HEK293 (cell line): ENCODE results near the gene CIC.

Experiments used
- CTCF ChIA-PET: fragments of 350-600 bp; formaldehyde crosslinking; extraction: SDS; loops from one replicate; lab custom pipeline; 2021; ENCODE audit warnings: antibody characterized with exemption; lab: Yijun Ruan, JAX
- POLR2A ChIA-PET: fragments of 300-600 bp; formaldehyde crosslinking; extraction: SDS; loops from one replicate; lab custom pipeline; 2020; ENCODE audit warnings: antibody characterized with exemption, inconsistent platforms; lab: Yijun Ruan, JAX
- H3K27ac ChIP-seq: fragments of 200-500 bp; sonication (Bioruptor generic); 2 replicates; pipeline ENCODE4 v1.5.1; 2014; ENCODE audit warnings: low read depth, low read length, control low read depth, inconsistent platforms; ENCODE audit errors: extremely low read depth
- H3K36me3 ChIP-seq, 2 experiments: fragments of 200-500 bp in 1 of 2; sonication (Bioruptor generic) in 1 of 2; 1 replicate in 1 of 2; 2 replicates in 1 of 2; pipeline ENCODE4 v1.5.1; 2014 to 2017; ENCODE audit warnings: inconsistent platforms in 2 of 2, low read length in 2 of 2; ENCODE audit not compliant: control insufficient read depth in 2 of 2, insufficient read depth in 1 of 2
- H3K4me1 ChIP-seq: fragments of 200-500 bp; sonication (Bioruptor generic); 2 replicates; pipeline ENCODE4 v1.5.1; 2014; ENCODE audit warnings: mild to moderate bottlenecking, low read length, inconsistent platforms; ENCODE audit not compliant: control insufficient read depth, insufficient read depth
- H3K4me3 ChIP-seq: 2 replicates; pipeline ENCODE4 v1.5.1; 2011; ENCODE audit warnings: low read depth, mild to moderate bottlenecking, control low read depth, low read length, moderate library complexity
- H3K9me3 ChIP-seq: fragments of 200-500 bp; sonication (Bioruptor generic); 2 replicates; pipeline ENCODE4 v1.5.1; 2014; ENCODE audit warnings: low read depth, low read length, inconsistent platforms; ENCODE audit not compliant: control insufficient read depth, insufficient read depth
- BCL11B ChIP-seq: fragments of 450-650 bp; formaldehyde crosslinking; IDR thresholded peaks from 2 replicates; pipeline ENCODE4 v1.5.1; 2016; ENCODE audit warnings: low read depth, missing biosample characterization, missing genetic modification characterization
- CTCF ChIP-seq: fragments of 450-650 bp; formaldehyde crosslinking; IDR thresholded peaks from 2 replicates; pipeline ENCODE4 v1.5.1; 2016; ENCODE audit warnings: missing biosample characterization, missing genetic modification characterization
- HIC1 ChIP-seq: fragments of 450-650 bp; formaldehyde crosslinking; IDR thresholded peaks from 2 replicates; pipeline ENCODE4 v1.5.1; 2016; ENCODE audit warnings: missing biosample characterization, missing genetic modification characterization
- PBX3 ChIP-seq: sonication (generic); formaldehyde crosslinking; IDR thresholded peaks from 2 replicates; pipeline ENCODE4 v1.8.1; 2022; ENCODE audit warnings: mild to moderate bottlenecking, moderate library complexity, missing genetic modification reagents
- PRDM1 ChIP-seq: fragments of 450-650 bp; formaldehyde crosslinking; IDR thresholded peaks from 2 replicates; pipeline ENCODE4; 2016; ENCODE audit warnings: missing biosample characterization, missing genetic modification characterization
- SCRT1 ChIP-seq: fragments of 450-650 bp; formaldehyde crosslinking; IDR thresholded peaks from 2 replicates; pipeline ENCODE4 v1.5.1; 2016; ENCODE audit warnings: missing biosample characterization, missing genetic modification characterization, borderline replicate concordance
- YY2 ChIP-seq: fragments of 450-650 bp; formaldehyde crosslinking; IDR thresholded peaks from 2 replicates; pipeline ENCODE4 v1.5.1; 2016; ENCODE audit warnings: missing biosample characterization, missing genetic modification characterization
- ZBTB48 ChIP-seq: fragments of 450-650 bp; formaldehyde crosslinking; IDR thresholded peaks from 2 replicates; pipeline ENCODE4 v1.5.1; 2016; ENCODE audit warnings: missing biosample characterization, missing genetic modification characterization
- ZEB2 ChIP-seq: fragments of 450-650 bp; formaldehyde crosslinking; IDR thresholded peaks from 2 replicates; pipeline ENCODE4 v1.5.1; 2016; ENCODE audit warnings: missing biosample characterization, missing genetic modification characterization
- ZNF148 ChIP-seq: fragments of 450-650 bp; formaldehyde crosslinking; IDR thresholded peaks from 2 replicates; pipeline ENCODE4 v1.5.0; 2017; ENCODE audit warnings: missing biosample characterization, missing genetic modification characterization, borderline replicate concordance
- ZNF211 ChIP-seq: fragments of 450-650 bp; formaldehyde crosslinking; IDR thresholded peaks from 2 replicates; pipeline ENCODE4 v1.5.1; 2016; ENCODE audit warnings: low read depth, missing biosample characterization, missing genetic modification characterization
- ZNF24 ChIP-seq: fragments of 450-650 bp; formaldehyde crosslinking; IDR thresholded peaks from 2 replicates; pipeline ENCODE4 v1.5.1; 2016; ENCODE audit warnings: missing biosample characterization, missing genetic modification characterization
- ZNF248 ChIP-seq: fragments of 450-650 bp; formaldehyde crosslinking; IDR thresholded peaks from 2 replicates; pipeline ENCODE4 v1.5.1; 2017; ENCODE audit warnings: missing biosample characterization, missing genetic modification characterization
- ZNF324 ChIP-seq: fragments of 450-650 bp; formaldehyde crosslinking; IDR thresholded peaks from 2 replicates; pipeline ENCODE4 v1.5.1; 2016; ENCODE audit warnings: missing biosample characterization, missing genetic modification characterization
- ZNF510 ChIP-seq: fragments of 450-650 bp; formaldehyde crosslinking; IDR thresholded peaks from 2 replicates; pipeline ENCODE4 v1.5.1; 2018; ENCODE audit warnings: mild to moderate bottlenecking, missing genetic modification characterization, missing biosample characterization; ENCODE audit not compliant: insufficient replicate concordance
- ZNF626 ChIP-seq: fragments of 450-650 bp; sonication (Bioruptor Pico); formaldehyde crosslinking; IDR thresholded peaks from 2 replicates; pipeline ENCODE4 v1.5.1; 2018; ENCODE audit warnings: missing biosample characterization, missing genetic modification characterization, inconsistent platforms
- ZNF701 ChIP-seq: fragments of 450-650 bp; formaldehyde crosslinking; IDR thresholded peaks from 2 replicates; pipeline ENCODE4 v1.5.1; 2016; ENCODE audit warnings: missing biosample characterization, missing genetic modification characterization

The CIC gene

GRCh38 chr19:42244347-42245220 lies 24.5 kb upstream of the CIC start (continued):
- TF ChIP-seq CTCF (tag by site-specific recombination), result peak; percentile 95
- no peak for TF ChIP-seq ZNF148 (tag by site-specific recombination)
- no peak for TF ChIP-seq ZNF510 (tag by site-specific recombination)
- peak; percentile 33 for TF ChIP-seq ZEB2 (tag by site-specific recombination)
- no peak for TF ChIP-seq ZNF248 (tag by site-specific recombination)
- peak; percentile 70 for TF ChIP-seq YY2 (tag by site-specific recombination)
- no peak for TF ChIP-seq ZNF211 (tag by site-specific recombination)
- TF ChIP-seq PBX3, result 0 out of 2 replicates have a peak, but pooled peaks have one; percentile 31

- Histone ChIP-seq H3K27ac (peak overlapping the region; percentile 99), H3K4me3 (no peak overlapping the region), H3K36me3 (peaks cover 15 to 23% of the 10 kb centered on the region in 2 experiments), H3K9me3 (no peaks in the 10 kb centered on the region), H3K4me1 (peaks cover 18% of the 10 kb centered on the region)
- no peak for TF ChIP-seq ZNF701 (tag by site-specific recombination)
- TF ChIP-seq ZNF626, result no peak
- TF ChIP-seq HIC1 (tag by site-specific recombination), result no peak
- TF ChIP-seq SCRT1 (tag by site-specific recombination), result no peak
- no peak for TF ChIP-seq ZNF24
- TF ChIP-seq ZBTB48 (tag by site-specific recombination), result no peak
- no peak for TF ChIP-seq PRDM1 (tag by site-specific recombination)
- no peak for TF ChIP-seq ZNF324 (tag by site-specific recombination)
- no peak for TF ChIP-seq BCL11B (tag by site-specific recombination)
- ChIA-PET POLR2A (interaction anchor here (1.4 to 13.9 kb wide), 8 partner anchors 10 to 56 kb away, joined by 4 to 242 read pairs (median 28); partner anchors contain the start of genes CIC, DEDD2, ERF and PAFAH1B3), CTCF (interaction anchor here (0.5 to 11.8 kb wide), 28 partner anchors 11 to 1523 kb away, joined by 3 to 276 read pairs (median 7); partner anchors contain the start of genes CIC, ERF, POU2F2 and ZNF526)
Observed at GRCh38 chr19:42245231-42245630, 23.8 kb upstream of the CIC start.
